Endothelial cell of umbilical vein (primary cell): ENCODE data around the gene OR4X2. TPM values are rescaled to one million over a fixed set of nuclear protein-coding genes. Genes with fewer than 3 reads are reported as not detected.

Experiments used
- Bru-seq: library from RNA; stranded (reverse); fragments of 400-500 nt; gene quantifications from one replicate; lab custom pipeline; 2021; lab: Mats Ljungman, UMichigan
- BruChase-seq, 2 experiments: library from RNA; stranded (reverse); fragments of 400-500 nt; gene quantifications; one replicate each; lab custom pipeline; 2021; lab: Mats Ljungman, UMichigan
- BruUV-seq: library from RNA; stranded (reverse); fragments of 400-500 nt; replicated peaks from 2 replicates; lab custom pipeline; 2021; lab: Mats Ljungman, UMichigan
- CTCF ChIA-PET: fragments of 300-600, 350-600 bp; sonication (Branson Sonifier 250); formaldehyde crosslinking; loops from one replicate; lab custom pipeline; 2021; ENCODE audit warnings: antibody characterized with exemption, inconsistent platforms; lab: Charles Lee
- POLR2A ChIA-PET: fragments of 300-600, 350-600 bp; sonication (Branson Sonifier 250); formaldehyde crosslinking; loops from one replicate; lab custom pipeline; 2021; ENCODE audit warnings: antibody characterized with exemption, inconsistent platforms; lab: Charles Lee
- DNase-seq: peaks from one replicate; pipeline ENCODE4 v3.0.0-alpha.2; 2011; ENCODE audit warnings: low read depth, low spot score
- FAIRE-seq: peaks from 2 replicates; lab custom pipeline; 2011; peaks lifted over from hg19 to GRCh38; lab: Jason Lieb, UNC
- H2AFZ ChIP-seq: 2 replicates; pipeline ENCODE4 v1.6.0; 2012; ENCODE audit warnings: low read depth, low read length, control low read depth, inconsistent platforms
- H3K27ac ChIP-seq: 2 replicates; pipeline ENCODE4 v1.5.1; 2011; ENCODE audit warnings: low read depth, mild to moderate bottlenecking, control low read depth, low read length, moderate library complexity; ENCODE audit not compliant: insufficient read depth
- H3K27me3 ChIP-seq, 2 experiments: 2 replicates each; pipeline versions ENCODE4 v1.6.0 to v1.6.1; 2011; ENCODE audit warnings: low read length in 2 of 2, mixed read lengths in 1 of 2; ENCODE audit not compliant: control insufficient read depth in 2 of 2, insufficient read depth in 2 of 2
- H3K36me3 ChIP-seq, 2 experiments: 2 replicates in 1 of 2; 3 replicates in 1 of 2; pipeline ENCODE4 v1.5.1; 2011; ENCODE audit warnings: low read length in 2 of 2, mild to moderate bottlenecking in 1 of 2, moderate library complexity in 1 of 2; ENCODE audit not compliant: control insufficient read depth in 2 of 2, insufficient read depth in 2 of 2; ENCODE audit errors: extremely low read depth in 1 of 2
- H3K4me1 ChIP-seq: 3 replicates; pipeline ENCODE4 v1.5.1; 2011; ENCODE audit warnings: mild to moderate bottlenecking, low read length; ENCODE audit not compliant: control insufficient read depth, insufficient read depth; ENCODE audit errors: extremely low read depth
- H3K4me2 ChIP-seq: 2 replicates; pipeline ENCODE4 v1.6.1; 2011; ENCODE audit warnings: low read length, control low read depth, mixed read lengths; ENCODE audit not compliant: insufficient read depth
- H3K4me3 ChIP-seq, 3 experiments: fragments of 200-600 bp in 1 of 3; sonication (generic), shearing (Covaris generic) in 1 of 3; replicated peaks in 1 of 3; 2 replicates each; pipeline ENCODE4 v1.5.1; 2011 to 2016; ENCODE audit warnings: control low read depth in 3 of 3, low read length in 3 of 3, mild to moderate bottlenecking in 2 of 3, inconsistent platforms in 1 of 3, low read depth in 1 of 3, moderate library complexity in 1 of 3; ENCODE audit not compliant: insufficient read depth in 1 of 3
- H3K79me2 ChIP-seq: 2 replicates; pipeline ENCODE4 v1.6.0; 2012; ENCODE audit warnings: low read length, inconsistent platforms; ENCODE audit not compliant: control insufficient read depth, insufficient read depth
- H3K9ac ChIP-seq: replicated peaks from 2 replicates; pipeline ENCODE3; 2011; ENCODE audit warnings: low read length, control low read depth; ENCODE audit not compliant: insufficient read depth; ENCODE audit errors: extremely low read depth
- H3K9me1 ChIP-seq: replicated peaks from 3 replicates; pipeline ENCODE4 v1.6.0; 2011; ENCODE audit warnings: mild to moderate bottlenecking, low read length; ENCODE audit not compliant: control insufficient read depth, insufficient read depth; ENCODE audit errors: extremely low read depth
- H3K9me3 ChIP-seq: replicated peaks from 2 replicates; pipeline ENCODE4 v1.5.1; 2012; ENCODE audit warnings: low read length, inconsistent platforms; ENCODE audit not compliant: control insufficient read depth, insufficient read depth
- H4K20me1 ChIP-seq: replicated peaks from 2 replicates; pipeline ENCODE3; 2011; ENCODE audit warnings: mild to moderate bottlenecking, low read length; ENCODE audit not compliant: control insufficient read depth, insufficient read depth; ENCODE audit errors: extremely low read depth
- CTCF ChIP-seq, 2 donors: IDR thresholded peaks; 1 replicate in 1 of 2; 2 replicates in 1 of 2; pipeline ENCODE4 v1.5.1; 2011; ENCODE audit warnings: low read length in 2 of 2, mild to moderate bottlenecking in 2 of 2, moderate library complexity in 2 of 2, control low read depth in 1 of 2, inconsistent platforms in 1 of 2, low read depth in 1 of 2; ENCODE audit not compliant: insufficient read depth in 1 of 2; ENCODE audit errors: extremely low read depth in 1 of 2
- EZH2 ChIP-seq: IDR thresholded peaks from 2 replicates; pipeline ENCODE4 v1.6.1; 2012; ENCODE audit warnings: borderline replicate concordance, low read depth, mild to moderate bottlenecking, moderate library complexity, low read length, inconsistent platforms; ENCODE audit not compliant: severe bottlenecking
- FOS ChIP-seq: IDR thresholded peaks from 2 replicates; pipeline ENCODE4 v1.6.1; 2011; ENCODE audit warnings: mild to moderate bottlenecking, low read length, moderate library complexity, borderline replicate concordance; ENCODE audit not compliant: insufficient read depth
- GATA2 ChIP-seq: IDR thresholded peaks from 2 replicates; pipeline ENCODE4 v1.7.0; 2011; ENCODE audit warnings: low read depth, mild to moderate bottlenecking, moderate library complexity, mixed read lengths, low read length; ENCODE audit not compliant: insufficient read length, insufficient read depth
- JUN ChIP-seq: IDR thresholded peaks from 2 replicates; pipeline ENCODE4 v1.6.1; 2011; ENCODE audit warnings: borderline replicate concordance, low read depth; ENCODE audit not compliant: insufficient read length, insufficient read depth
- MAX ChIP-seq: IDR thresholded peaks from 2 replicates; pipeline ENCODE4 v1.6.1; 2011; ENCODE audit not compliant: insufficient read depth, insufficient read length
- MYC ChIP-seq: IDR thresholded peaks from one replicate; pipeline ENCODE4 v1.6.1; 2011; ENCODE audit warnings: mild to moderate bottlenecking, low read depth, low read length
- POLR2A ChIP-seq: IDR thresholded peaks from 2 replicates; pipeline ENCODE4 v1.6.1; 2012; ENCODE audit warnings: low read depth, mild to moderate bottlenecking, control low read depth, low read length
- POLR2AphosphoS5 ChIP-seq: IDR thresholded peaks from 2 replicates; pipeline ENCODE4 v1.6.1; 2012; ENCODE audit warnings: low read depth, mild to moderate bottlenecking, control low read depth, low read length, moderate library complexity; ENCODE audit not compliant: insufficient read depth
- dilution Hi-C: fragments of 300-500 bp; cut with MboI; formaldehyde crosslinking; loops from one replicate; pipeline ENCODE4 v1.15.0; 2019; ENCODE audit warnings: low sequenced_read_pairs; ENCODE audit not compliant: extremely low pct_ligation_motif_present
- intact Hi-C: fragments of 100-400 bp; cut with micrococcal nuclease; formaldehyde crosslinking; loops from one replicate; pipeline ENCODE4 v1.10.0; 2022
- long read RNA-seq: library from polyadenylated mRNA; stranded (forward); transcript quantifications from one replicate; pipeline ENCODE4 v2.0.0, GENCODE V29; 2021
- polyA minus RNA-seq, 3 experiments: library from RNA; depleted of rRNA, polyadenylated mRNA; stranded (reverse); fragments of >200 nt; gene quantifications; 1 replicate in 1 of 3; 2 replicates in 2 of 3; pipeline ENCODE4 v1.2.3, GENCODE V29; 2011
- polyA plus RNA-seq, 4 experiments: library from polyadenylated mRNA; depleted of rRNA in 3 of 4; stranded (reverse) in 3 of 4; unstranded in 1 of 4; fragments of >200 nt; gene quantifications; 2 replicates each; pipeline versions ENCODE4 v1.2.1 to v1.2.3, GENCODE V29; 2011 to 2012; ENCODE audit warnings: missing spikeins in 1 of 4
- total RNA-seq: library from RNA; stranded (reverse); gene quantifications from 2 replicates; pipeline ENCODE4 v1.2.3, GENCODE V29; 2021

The OR4X2 gene
- total RNA-seq (not detected in 2 replicates), polyA plus RNA-seq (not detected in 2 replicates), polyA minus RNA-seq (not detected in 2 replicates), Bru-seq, nascent RNA (not detected), BruChase-seq, experiment 1, labeled RNA remaining after a 6-hour chase (not detected), BruChase-seq, experiment 2, labeled RNA remaining after a 2-hour chase (not detected)
- not detected in 2 replicates for polyA plus RNA-seq (2011; cell fraction: cytosol; rRNA removed)
- not detected in 2 replicates for polyA plus RNA-seq (2011; cell fraction: nucleus; rRNA removed)
- polyA plus RNA-seq (2012) = not detected in 2 replicates
- not detected for polyA minus RNA-seq (2011; cell fraction: cytosol; rRNA and poly(A)+ RNA removed)
- polyA minus RNA-seq (2011; cell fraction: nucleus; rRNA and poly(A)+ RNA removed) = not detected in 2 replicates
- long read RNA-seq = 0 reads

- intact Hi-C loops (no loop called here), dilution Hi-C loops (no loop called here)
- H2AFZ ChIP-seq = no peak within 1 kb of the TSS
- BruUV-seq = no TSS peak
- H3K36me3 ChIP-seq = no peaks in the 10 kb centered on the region
- no peaks in the 10 kb centered on the region for H3K9me1 ChIP-seq
- no peak for FAIRE-seq
- TF ChIP-seq POLR2AphosphoS5 = no peak
- TF ChIP-seq MYC = no peak
- no peak for TF ChIP-seq POLR2A
- no peaks in the 10 kb centered on the region for H3K79me2 ChIP-seq
- no peak within 1 kb of the TSS for H3K4me2 ChIP-seq
- H3K27me3 ChIP-seq = no peaks in the 10 kb centered on the region
- H3K9me3 ChIP-seq = no peaks in the 10 kb centered on the region
- no peak within 1 kb of the TSS for H3K9ac ChIP-seq
- ChIA-PET CTCF (interaction anchor here (0.7 to 0.9 kb wide), 2 partner anchors 16 to 63 kb away, joined by 3 read pairs; no protein-coding TSS in a partner anchor), POLR2A (no interaction called here)
- no peak within 1 kb of the TSS for H3K27ac ChIP-seq
- DNase-seq = no peak
- H3K4me1 ChIP-seq = no peaks in the 10 kb centered on the region
- no peaks in the 10 kb centered on the region for H4K20me1 ChIP-seq
- no peak within 1 kb of the TSS for H3K4me3 ChIP-seq
Observed at GRCh38 chr11:48244804-48245203, at the start of gene OR4X2. Gene OR4X2, plus strand, starts transcription at chr11:48245104. Its CDS starts 0 bp downstream, at chr11:48245104.

- FAIRE-seq = no peak
- CTCF ChIA-PET = no interaction called here
- Histone ChIP-seq H3K4me1 (no peaks in the 10 kb centered on the region), H3K9ac (no peak overlapping the region), H3K27ac (no peak overlapping the region), H3K79me2 (no peaks in the 10 kb centered on the region), H2AFZ (no peak overlapping the region), H4K20me1 (no peaks in the 10 kb centered on the region), H3K4me2 (no peak overlapping the region), H3K4me3 (no peak overlapping the region), H3K36me3 (no peaks in the 10 kb centered on the region), H3K9me3 (no peaks in the 10 kb centered on the region), H3K9me1 (no peaks in the 10 kb centered on the region), H3K27me3 (no peaks in the 10 kb centered on the region)
- dilution Hi-C loops = no loop called here
- DNase-seq = no peak
- intact Hi-C loops = no loop called here
- POLR2A ChIA-PET = no interaction called here
- TF ChIP-seq MYC (no peak), EZH2 (no peak), POLR2AphosphoS5 (no peak), JUN (no peak), GATA2 (no peak), CTCF (IDR thresholded peaks at IDR 0.05; ENCODE audit: extremely low read depth in 1 of 2, insufficient read depth in 1 of 2, low read depth in 1 of 2, low read length in 2 of 2) (no peak), MAX (no peak), POLR2A (no peak), FOS (no peak)
- BruUV-seq = no TSS peak
Observed at GRCh38 chr11:48207881-48208280, 37.0 kb upstream of the OR4X2 start.
